HG03103 (cell line): ENCODE data around the gene EVX2.

ENCODE experiments used
- ATAC-seq: cut with Tn5 transposase; IDR thresholded peaks from one replicate; pipeline ENCODE4 v1.9.1; 2021; ENCODE audit warnings: low read depth; ENCODE audit not compliant: unreplicated experiment

The EVX2 gene

GRCh38 chr2:176071330-176072291, 12.2 kb downstream of the EVX2 start:
- no peak for ATAC-seq

DNA sequence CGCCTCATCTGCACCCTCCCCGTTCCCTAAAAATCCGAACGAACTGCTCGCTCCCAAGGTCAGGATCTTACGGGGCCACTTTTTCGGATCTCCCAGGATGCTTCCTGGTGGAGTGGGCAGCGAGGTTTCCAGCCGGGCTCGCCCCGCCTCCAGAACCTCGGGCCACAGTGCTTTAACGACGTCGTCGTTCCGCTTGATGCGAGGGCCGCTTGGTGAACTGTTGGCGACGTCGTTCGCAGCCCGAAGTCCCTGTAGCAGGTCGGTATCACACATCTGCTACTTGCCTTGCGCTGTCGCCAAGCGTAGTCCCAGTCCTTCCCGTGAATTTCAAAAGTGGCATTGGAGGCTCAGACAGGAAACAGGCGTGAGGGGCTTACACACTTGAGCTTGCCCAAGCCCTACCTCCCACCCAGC, 15.3 kb downstream of the EVX2 start:
- no peak for ATAC-seq

DNA sequence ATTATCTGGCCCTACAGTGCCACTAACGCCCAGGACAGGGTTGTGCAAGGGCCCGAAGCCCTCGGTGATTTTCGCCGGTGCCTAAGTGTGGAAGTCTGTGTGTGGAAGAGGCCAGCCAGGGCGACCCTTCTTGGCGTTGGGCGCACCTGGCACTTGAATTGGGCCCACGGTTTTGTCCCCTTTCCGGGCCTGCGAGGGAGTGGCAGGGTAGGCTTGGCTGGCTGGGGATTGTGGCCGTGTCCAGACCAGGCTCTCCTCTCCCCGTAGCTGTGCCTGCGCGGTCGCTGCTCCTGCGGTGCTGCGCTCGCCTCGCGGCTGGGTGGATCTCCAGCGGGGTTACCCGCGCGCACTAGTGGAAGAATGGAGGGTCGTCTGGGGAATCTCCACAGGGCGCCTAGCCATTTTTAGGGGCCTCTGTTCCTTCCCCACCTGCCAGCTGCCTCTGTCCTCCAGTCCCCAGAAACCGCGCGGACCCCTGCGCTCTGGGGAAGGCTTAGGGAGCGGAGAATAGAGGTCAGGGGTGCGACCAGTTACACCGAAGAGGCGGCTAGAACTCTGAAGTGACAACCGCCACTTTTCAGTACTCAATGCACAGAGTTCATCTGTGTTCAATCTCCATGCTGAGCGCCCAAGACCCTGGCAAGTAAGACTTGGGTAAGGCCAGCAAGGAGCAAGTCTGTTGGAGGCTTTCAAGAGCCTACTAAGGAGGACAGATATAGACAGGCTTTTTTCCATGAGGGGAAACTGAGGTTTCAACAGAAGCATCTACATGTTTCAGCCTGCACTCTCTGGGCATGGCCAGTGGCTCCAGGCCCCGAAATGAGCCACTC, 16.0 kb downstream of the EVX2 start:
- ATAC-seq: no peak

- no peak for ATAC-seq
These were observed 16.8 kb downstream of the EVX2 start for GRCh38 chr2:176066645-176067588.

GRCh38 chr2:176063958-176064357, 19.8 kb downstream of the EVX2 start:
- no peak for ATAC-seq

DNA sequence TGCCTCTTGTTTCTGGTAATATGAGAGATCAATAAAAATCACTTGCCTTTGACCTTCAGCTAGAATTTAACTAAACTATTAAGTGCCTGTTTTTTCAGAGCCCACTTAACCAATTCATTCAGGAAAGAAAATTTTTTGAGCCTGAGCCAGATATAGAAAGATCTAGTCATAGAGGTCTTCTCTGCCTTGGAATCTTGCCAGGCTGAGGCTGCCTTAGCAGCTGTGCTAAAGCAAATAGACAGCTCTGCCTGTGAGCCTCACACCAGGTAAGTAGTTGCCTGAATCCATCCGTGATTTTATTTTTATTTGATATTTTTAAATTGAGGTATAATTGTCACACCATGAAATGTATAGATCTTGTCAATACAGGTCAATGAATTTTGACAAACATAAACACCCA, 27.4 kb downstream of the EVX2 start:
- no peak for ATAC-seq

DNA sequence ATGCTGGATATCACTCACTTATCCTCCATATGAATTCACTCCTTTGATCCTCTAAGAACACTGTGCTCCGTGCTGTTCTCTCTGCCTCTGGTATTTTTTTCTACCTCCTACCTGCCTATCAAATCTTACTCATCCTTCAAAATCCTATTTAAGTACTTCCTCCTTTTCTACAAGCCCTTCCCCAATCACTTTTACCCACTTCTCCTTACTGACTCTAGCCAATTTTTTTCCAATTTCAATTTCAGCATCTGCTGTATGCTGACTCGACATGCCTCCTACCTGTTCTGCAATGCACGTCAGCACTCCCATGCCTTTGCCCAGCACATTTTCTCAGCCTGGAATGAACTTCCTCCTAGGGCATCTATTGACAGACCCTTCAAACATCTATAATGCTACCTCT, 44.4 kb downstream of the EVX2 start:
- ATAC-seq: no peak

DNA sequence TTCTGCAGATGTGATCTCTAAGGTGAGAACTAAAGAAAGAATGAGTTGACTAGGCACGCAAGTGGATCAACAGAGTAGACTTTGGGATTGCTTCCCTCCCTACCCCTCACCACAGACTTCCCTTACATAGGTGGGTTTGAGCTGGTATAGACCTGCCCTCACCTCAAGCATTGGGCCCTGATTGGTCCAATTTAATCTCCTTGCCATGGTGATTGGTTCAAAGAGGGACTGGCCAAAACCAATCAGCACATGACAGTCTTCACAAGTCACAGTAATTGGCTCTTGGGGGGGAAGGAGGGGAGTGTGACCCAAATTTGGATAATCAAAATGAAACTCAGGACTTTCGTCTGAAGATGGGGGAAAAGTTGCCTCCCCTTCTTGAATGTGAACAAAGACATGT, 45.1 kb downstream of the EVX2 start:
- ATAC-seq: no peak

- no peak for ATAC-seq
These were observed 48.6 kb downstream of the EVX2 start for GRCh38 chr2:176035013-176035691.

DNA sequence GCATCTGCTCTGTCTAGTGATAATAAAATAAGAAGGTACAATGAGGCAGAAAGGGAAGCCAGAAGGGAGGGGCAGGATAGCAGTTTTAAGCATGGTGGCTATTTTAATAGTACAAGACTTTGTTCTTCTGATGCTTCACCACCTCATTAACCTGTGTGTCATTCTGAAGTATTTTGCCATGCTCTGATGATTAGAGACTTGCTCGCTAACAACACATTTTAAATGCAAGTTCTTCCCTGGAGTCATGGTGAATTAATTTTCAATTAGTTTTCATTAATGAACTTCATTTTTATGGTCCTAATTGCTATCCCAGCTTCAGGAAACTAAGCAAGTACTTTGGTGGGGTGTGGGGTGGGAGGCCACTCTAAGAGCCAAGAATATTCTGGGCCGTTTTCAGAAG, 56.0 kb downstream of the EVX2 start:
- ATAC-seq: no peak
